Measurements from ENCODE around the gene UBASH3A. TPM values are rescaled to one million over a fixed set of nuclear protein-coding genes. Genes with fewer than 3 reads are reported as not detected.

The UBASH3A gene
- total and polyA plus RNA-seq, 2 experiments from 2014 or later, result not detected

- no peaks in the 10 kb centered on the region for H3K36me3 ChIP-seq
- H3K27me3 ChIP-seq, result no peaks in the 10 kb centered on the region
- TF ChIP-seq CTCF (IDR thresholded peaks at IDR 0.05; ENCODE audit: low read depth, low read length), result no peak
- DNase-seq (ENCODE audit: low read depth in 1 of 2, low spot score in 1 of 2), result no peak
- no peak overlapping the region for H3K27ac ChIP-seq
- H3K4me3 ChIP-seq, result no peak overlapping the region
- no peaks in the 10 kb centered on the region for H3K9me3 ChIP-seq (ENCODE audit: low read depth)
- peaks cover 3% of the 10 kb centered on the region for H3K4me1 ChIP-seq (ENCODE audit: low read depth)
These were observed 15.8 kb upstream of the UBASH3A start for GRCh38 chr21:42387843-42388340.

- Histone ChIP-seq H3K4me1 (ENCODE audit: low read depth) (peaks cover 3% of the 10 kb centered on the region), H3K9me3 (ENCODE audit: low read depth) (no peaks in the 10 kb centered on the region), H3K27ac (peak overlapping the region; percentile 7), H3K36me3 (no peaks in the 10 kb centered on the region), H3K4me3 (no peak overlapping the region), H3K27me3 (no peaks in the 10 kb centered on the region)
- DNase-seq (ENCODE audit: low read depth in 1 of 2, low spot score in 1 of 2), result peak in 1 of 2 donors; percentile 54
- no peak for TF ChIP-seq CTCF (IDR thresholded peaks at IDR 0.05; ENCODE audit: low read depth, low read length)
These were observed 14.8 kb upstream of the UBASH3A start for GRCh38 chr21:42388740-42389448.

GRCh38 chr21:42389449-42389835 is 14.3 kb upstream of the UBASH3A start:
- H3K9me3 ChIP-seq (ENCODE audit: low read depth), result no peaks in the 10 kb centered on the region
- no peaks in the 10 kb centered on the region for H3K36me3 ChIP-seq
- no peak for DNase-seq (ENCODE audit: low read depth in 1 of 2, low spot score in 1 of 2)
- no peak for TF ChIP-seq CTCF (IDR thresholded peaks at IDR 0.05; ENCODE audit: low read depth, low read length)
- no peaks in the 10 kb centered on the region for H3K27me3 ChIP-seq
- peak overlapping the region; percentile 7 for H3K27ac ChIP-seq
- no peak overlapping the region for H3K4me3 ChIP-seq
- peaks cover 3% of the 10 kb centered on the region for H3K4me1 ChIP-seq (ENCODE audit: low read depth)

GRCh38 chr21:42390193-42390592 is 13.5 kb upstream of the UBASH3A start:
- no peak for TF ChIP-seq CTCF (IDR thresholded peaks at IDR 0.05; ENCODE audit: low read depth, low read length)
- DNase-seq (ENCODE audit: low read depth in 1 of 2, low spot score in 1 of 2), result no peak
- Histone ChIP-seq H3K27me3 (no peaks in the 10 kb centered on the region), H3K4me3 (no peak overlapping the region), H3K9me3 (ENCODE audit: low read depth) (no peaks in the 10 kb centered on the region), H3K27ac (no peak overlapping the region), H3K4me1 (ENCODE audit: low read depth) (peaks cover 3% of the 10 kb centered on the region), H3K36me3 (no peaks in the 10 kb centered on the region)

GRCh38 chr21:42390696-42391095 is 13.0 kb upstream of the UBASH3A start:
- H3K9me3 ChIP-seq (ENCODE audit: low read depth), result no peaks in the 10 kb centered on the region
- H3K4me3 ChIP-seq, result no peak overlapping the region
- H3K4me1 ChIP-seq (ENCODE audit: low read depth), result peaks cover 3% of the 10 kb centered on the region
- H3K27me3 ChIP-seq, result no peaks in the 10 kb centered on the region
- DNase-seq (ENCODE audit: low read depth in 1 of 2, low spot score in 1 of 2), result no peak
- no peak overlapping the region for H3K27ac ChIP-seq
- no peaks in the 10 kb centered on the region for H3K36me3 ChIP-seq
- TF ChIP-seq CTCF (IDR thresholded peaks at IDR 0.05; ENCODE audit: low read depth, low read length), result no peak

Data from cardiac muscle cell (in vitro differentiated cells and primary cell).